NCI-H146 treated with DMSO at 0.1 percent for 48 hours (cell line): ENCODE results near the gene MEGF9.
"Not testable (repeated sequence)": the region's sequence is repeated elsewhere in the genome, so short reads cannot be mapped to it uniquely, and the experiment has no call there.

Experiments
- DNase-seq: peaks from one replicate; lab custom pipeline; 2025; ENCODE audit not compliant: unreplicated experiment; lab: John Stamatoyannopoulos, UW

Gene MEGF9

GRCh38 chr9:120662513-120662912, 51.8 kb downstream of the MEGF9 start:
- no peak for DNase-seq

- DNase-seq, result no peak
These were observed 54.6 kb downstream of the MEGF9 start for GRCh38 chr9:120659676-120660075.

GRCh38 chr9:120659209-120659608, 55.1 kb downstream of the MEGF9 start:
- DNase-seq, result no peak

- no peak for DNase-seq
These were observed 59.2 kb downstream of the MEGF9 start for GRCh38 chr9:120655005-120655622.

GRCh38 chr9:120654272-120654671, 60.0 kb downstream of the MEGF9 start:
- no peak for DNase-seq

GRCh38 chr9:120653762-120654161, 60.5 kb downstream of the MEGF9 start:
- DNase-seq, result no peak

GRCh38 chr9:120652934-120653333, 61.3 kb downstream of the MEGF9 start:
- DNase-seq, result no peak

GRCh38 chr9:120650352-120650751, 63.9 kb downstream of the MEGF9 start:
- DNase-seq, result no peak

GRCh38 chr9:120648581-120649197, 65.6 kb downstream of the MEGF9 start:
- no peak for DNase-seq

- peak; percentile 3 for DNase-seq
These were observed 67.3 kb downstream of the MEGF9 start for GRCh38 chr9:120646948-120647347.

- DNase-seq, result no peak
These were observed 68.5 kb downstream of the MEGF9 start for GRCh38 chr9:120645760-120646159.

- no peak for DNase-seq
These were observed 71.2 kb downstream of the MEGF9 start for GRCh38 chr9:120643061-120643460.

GRCh38 chr9:120642129-120642770, 72.0 kb downstream of the MEGF9 start:
- DNase-seq, result no peak

- not testable (repeated sequence) for DNase-seq
These were observed 73.4 kb downstream of the MEGF9 start for GRCh38 chr9:120640874-120641273.

GRCh38 chr9:120640380-120640779, 73.9 kb downstream of the MEGF9 start:
- no peak for DNase-seq

GRCh38 chr9:120637919-120638318, 76.4 kb downstream of the MEGF9 start:
- no peak for DNase-seq

- DNase-seq, result no peak
These were observed 77.9 kb downstream of the MEGF9 start for GRCh38 chr9:120636194-120636957.

- DNase-seq, result no peak
These were observed 79.3 kb downstream of the MEGF9 start for GRCh38 chr9:120635011-120635410.

- no peak for DNase-seq
These were observed 83.9 kb downstream of the MEGF9 start for GRCh38 chr9:120630333-120630732.

GRCh38 chr9:120628925-120629497, 85.3 kb downstream of the MEGF9 start:
- DNase-seq, result not testable (repeated sequence)

GRCh38 chr9:120628207-120628924, 85.9 kb downstream of the MEGF9 start:
- no peak for DNase-seq
